K562 treated with DMSO at 1 percent for 4 hours (cell line): ENCODE data around the gene ANKRD2. TPM values are rescaled to one million over a fixed set of nuclear protein-coding genes. Genes with fewer than 3 reads are reported as not detected.

Source experiments
- total RNA-seq: library from RNA; unstranded; fragments of 300-600 nt; gene quantifications from 2 replicates; pipeline ENCODE4 v1.2.3, GENCODE V29; 2022; ENCODE audit not compliant: insufficient read depth

ANKRD2 gene
- not detected in 2 replicates for total RNA-seq

GRCh38 chr10:97572214-97572989 lies at the start of gene ANKRD2:
ANKRD2 (plus strand) TSS chr10:97572779; CDS start chr10:97572789, 10 bp downstream.

GRCh38 chr10:97584060-97584797 lies 11.7 kb downstream of the ANKRD2 start, which contains the start of gene HOGA1:
HOGA1 (plus strand) TSS chr10:97584389; CDS start chr10:97584704, 315 bp downstream.

GRCh38 chr10:97589479-97589878 lies 16.9 kb downstream of the ANKRD2 start, which contains the start of gene C10orf62:
C10orf62 (plus strand) TSS chr10:97589721; CDS start chr10:97589898, 177 bp downstream.

GRCh38 chr10:97632949-97633884 lies 60.6 kb downstream of the ANKRD2 start, which contains the start of gene MORN4:
MORN4 (minus strand) TSS chr10:97633500; CDS start chr10:97619653, 13,847 bp downstream.

Other genes with a start within 250 kb of the ANKRD2 start
- gene FRAT2, start 238.1 kb upstream of the ANKRD2 start, total RNA-seq, result 22.9 and 24.5 TPM in 2 replicates
- 10.5 and 11.0 TPM in 2 replicates for gene RRP12, start 171.4 kb upstream of the ANKRD2 start, total RNA-seq
- gene PGAM1, start 146.6 kb upstream of the ANKRD2 start, total RNA-seq, result 181 and 216 TPM in 2 replicates
- gene EXOSC1, start 126.8 kb upstream of the ANKRD2 start, total RNA-seq, result 65.0 and 67.0 TPM in 2 replicates
- gene ZDHHC16, start 126.6 kb upstream of the ANKRD2 start, total RNA-seq, result 23.0 and 23.7 TPM in 2 replicates
- 37.2 and 45.8 TPM in 2 replicates for gene MMS19, start 74.4 kb upstream of the ANKRD2 start, total RNA-seq
- 5.7 and 7.7 TPM in 2 replicates for gene UBTD1, start 73.9 kb upstream of the ANKRD2 start, total RNA-seq
- not detected in 2 replicates for gene HOGA1, start 11.6 kb downstream of the ANKRD2 start, total RNA-seq
- gene C10orf62, start 16.9 kb downstream of the ANKRD2 start, total RNA-seq, result not detected in 2 replicates
- gene MORN4, start 60.7 kb downstream of the ANKRD2 start, total RNA-seq, result 11.3 and 24.5 TPM in 2 replicates
- 17.8 and 24.2 TPM in 2 replicates for gene PI4K2A, start 67.9 kb downstream of the ANKRD2 start, total RNA-seq
- 11.0 and 14.2 TPM in 2 replicates for gene AVPI1, start 114.5 kb downstream of the ANKRD2 start, total RNA-seq
- gene MARVELD1, start 141.0 kb downstream of the ANKRD2 start, total RNA-seq, result 7.4 and 7.7 TPM in 2 replicates
- 17.1 and 19.3 TPM in 2 replicates for gene ZFYVE27, start 164.3 kb downstream of the ANKRD2 start, total RNA-seq
- not detected in 2 replicates for gene SFRP5, start 199.2 kb downstream of the ANKRD2 start, total RNA-seq